ENCODE data around the gene PDE8B.
A peak's percentile ranks its signal among the peaks of the same experiment; 100 is the strongest.

The PDE8B gene

GRCh38 chr5:77223653-77224052 is 13.2 kb downstream of the PDE8B start:
- H3K27me3 ChIP-seq (ENCODE audit: low read depth, low read length) = no peaks in the 10 kb centered on the region
- peaks cover 10% of the 10 kb centered on the region; the same call in 1 of the 2 replicates for H3K4me1 ChIP-seq (ENCODE audit: low read length)
- no peaks in the 10 kb centered on the region for H4K20me1 ChIP-seq (ENCODE audit: insufficient read depth, low read length)
- H2AFZ ChIP-seq (ENCODE audit: low read depth, low read length) = no peak overlapping the region
- H3K9ac ChIP-seq (ENCODE audit: low read length) = no peak overlapping the region
- H3K27ac ChIP-seq (ENCODE audit: low read length) = no peak overlapping the region
- no peaks in the 10 kb centered on the region for H3K79me2 ChIP-seq (ENCODE audit: low read length)
- H3K36me3 ChIP-seq (replicated peaks; ENCODE audit: low read depth, low read length) = no peaks in the 10 kb centered on the region
- TF ChIP-seq CTCF (IDR thresholded peaks at IDR 0.05; ENCODE audit: low read depth, low read length) (no peak), EZH2phosphoT487 (IDR thresholded peaks at IDR 0.05; ENCODE audit: low read depth) (no peak)
- no peaks in the 10 kb centered on the region for H3K9me3 ChIP-seq (ENCODE audit: insufficient read depth, low read length)
- H3K4me3 ChIP-seq (ENCODE audit: low read length) = no peak overlapping the region
- no peak overlapping the region for H3K4me2 ChIP-seq (ENCODE audit: low read length)

GRCh38 chr5:77224672-77225355 is 14.3 kb downstream of the PDE8B start:
- Histone ChIP-seq H3K4me3 (ENCODE audit: low read length) (no peak overlapping the region), H3K4me2 (ENCODE audit: low read length) (no peak overlapping the region), H2AFZ (ENCODE audit: low read depth, low read length) (no peak overlapping the region), H3K36me3 (replicated peaks; ENCODE audit: low read depth, low read length) (no peaks in the 10 kb centered on the region), H4K20me1 (ENCODE audit: insufficient read depth, low read length) (no peaks in the 10 kb centered on the region), H3K79me2 (ENCODE audit: low read length) (no peaks in the 10 kb centered on the region), H3K27me3 (ENCODE audit: low read depth, low read length) (no peaks in the 10 kb centered on the region), H3K9ac (ENCODE audit: low read length) (no peak overlapping the region), H3K4me1 (ENCODE audit: low read length) (peaks cover 11% of the 10 kb centered on the region; the same call in 1 of the 2 replicates), H3K27ac (ENCODE audit: low read length) (no peak overlapping the region), H3K9me3 (ENCODE audit: insufficient read depth, low read length) (no peaks in the 10 kb centered on the region)
- TF ChIP-seq CTCF (IDR thresholded peaks at IDR 0.05; ENCODE audit: low read depth, low read length) (no peak), EZH2phosphoT487 (IDR thresholded peaks at IDR 0.05; ENCODE audit: low read depth) (no peak)

- no peaks in the 10 kb centered on the region for H3K9me3 ChIP-seq (ENCODE audit: insufficient read depth, low read length)
- no peak overlapping the region for H3K27ac ChIP-seq (ENCODE audit: low read length)
- H3K4me2 ChIP-seq (ENCODE audit: low read length) = no peak overlapping the region
- no peaks in the 10 kb centered on the region for H3K36me3 ChIP-seq (replicated peaks; ENCODE audit: low read depth, low read length)
- TF ChIP-seq CTCF (IDR thresholded peaks at IDR 0.05; ENCODE audit: low read depth, low read length) (no peak), EZH2phosphoT487 (IDR thresholded peaks at IDR 0.05; ENCODE audit: low read depth) (no peak)
- no peak overlapping the region for H3K9ac ChIP-seq (ENCODE audit: low read length)
- H3K4me3 ChIP-seq (ENCODE audit: low read length) = no peak overlapping the region
- H3K79me2 ChIP-seq (ENCODE audit: low read length) = no peaks in the 10 kb centered on the region
- no peaks in the 10 kb centered on the region for H4K20me1 ChIP-seq (ENCODE audit: insufficient read depth, low read length)
- H2AFZ ChIP-seq (ENCODE audit: low read depth, low read length) = no peak overlapping the region
- H3K4me1 ChIP-seq (ENCODE audit: low read length) = peaks cover 18% of the 10 kb centered on the region
- no peaks in the 10 kb centered on the region for H3K27me3 ChIP-seq (ENCODE audit: low read depth, low read length)
Observed at GRCh38 chr5:77225531-77225930, 15.1 kb downstream of the PDE8B start.

GRCh38 chr5:77229887-77230286 is 19.4 kb downstream of the PDE8B start:
- Histone ChIP-seq H3K27ac (ENCODE audit: low read length) (peak overlapping the region; percentile 18; the same call in 1 of the 2 replicates), H3K4me2 (ENCODE audit: low read length) (peak overlapping the region; percentile 75; the same call in 1 of the 2 replicates), H3K9ac (ENCODE audit: low read length) (no peak overlapping the region), H4K20me1 (ENCODE audit: insufficient read depth, low read length) (no peaks in the 10 kb centered on the region), H3K27me3 (ENCODE audit: low read depth, low read length) (no peaks in the 10 kb centered on the region), H3K79me2 (ENCODE audit: low read length) (no peaks in the 10 kb centered on the region), H3K9me3 (ENCODE audit: insufficient read depth, low read length) (no peaks in the 10 kb centered on the region), H2AFZ (ENCODE audit: low read depth, low read length) (no peak overlapping the region), H3K4me1 (ENCODE audit: low read length) (peaks cover 53% of the 10 kb centered on the region), H3K4me3 (ENCODE audit: low read length) (no peak overlapping the region), H3K36me3 (replicated peaks; ENCODE audit: low read depth, low read length) (no peaks in the 10 kb centered on the region)
- no peak for TF ChIP-seq CTCF (IDR thresholded peaks at IDR 0.05; ENCODE audit: low read depth, low read length)
- TF ChIP-seq EZH2phosphoT487 (IDR thresholded peaks at IDR 0.05; ENCODE audit: low read depth) = no peak
